CD4-positive, alpha-beta T cell treated with Interleukin-1 beta for 1 hour (primary cell): ENCODE results near the gene RAB3IL1.

Source experiments
- DNase-seq, 2 donors: peaks; one replicate each; pipeline ENCODE4 v3.0.0-alpha.2; 2020 to 2022

The RAB3IL1 gene

DNA sequence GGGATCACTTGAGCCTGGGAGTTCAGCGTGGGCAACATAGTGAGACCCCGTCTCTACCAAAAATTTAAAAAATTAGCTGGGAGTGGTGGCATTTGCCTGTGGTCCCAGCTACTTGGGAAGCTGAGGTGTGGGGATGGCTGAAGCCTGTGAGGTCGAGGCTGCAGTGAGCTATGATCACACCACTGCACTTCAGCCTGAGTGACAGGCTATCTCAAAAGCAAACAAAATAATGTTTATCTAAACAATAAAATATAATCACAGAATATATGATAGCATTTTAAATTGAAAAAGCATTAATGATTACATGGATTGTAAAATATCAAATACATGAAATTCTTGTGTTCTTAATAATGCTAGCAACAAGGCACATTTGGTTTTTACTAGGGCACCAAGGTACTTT, 35.5 kb upstream of the RAB3IL1 start:
- DNase-seq: no peak

DNA sequence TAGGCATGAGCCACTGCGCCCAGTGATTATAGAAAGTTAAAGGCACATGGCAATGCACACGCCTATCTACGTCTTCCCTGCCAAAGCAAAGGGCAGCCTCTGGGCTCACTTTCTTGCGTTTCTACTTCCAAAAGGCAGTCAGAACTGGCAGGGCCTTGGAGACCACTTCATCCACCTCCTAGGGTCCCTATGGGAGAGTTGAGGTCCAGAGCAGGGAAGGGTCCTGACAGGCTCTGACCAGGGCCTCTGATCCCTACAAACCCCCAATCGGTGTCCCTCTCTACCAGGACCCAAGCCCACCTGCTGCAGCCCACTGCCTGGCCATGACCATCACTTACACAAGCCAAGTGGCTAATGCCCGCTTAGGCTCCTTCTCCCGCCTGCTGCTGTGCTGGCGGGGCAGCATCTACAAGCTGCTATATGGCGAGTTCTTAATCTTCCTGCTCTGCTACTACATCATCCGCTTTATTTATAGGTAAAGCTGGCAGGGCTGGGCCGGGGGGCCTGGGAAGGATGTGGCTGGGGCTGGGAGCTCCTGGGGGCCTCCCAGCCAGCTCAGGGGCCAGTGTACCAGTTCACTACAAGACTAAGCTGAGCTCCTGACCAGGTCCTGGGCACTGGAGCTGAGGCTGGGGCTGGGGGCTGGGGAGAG, 34.2 kb upstream of the RAB3IL1 start:
- no peak for DNase-seq

DNA sequence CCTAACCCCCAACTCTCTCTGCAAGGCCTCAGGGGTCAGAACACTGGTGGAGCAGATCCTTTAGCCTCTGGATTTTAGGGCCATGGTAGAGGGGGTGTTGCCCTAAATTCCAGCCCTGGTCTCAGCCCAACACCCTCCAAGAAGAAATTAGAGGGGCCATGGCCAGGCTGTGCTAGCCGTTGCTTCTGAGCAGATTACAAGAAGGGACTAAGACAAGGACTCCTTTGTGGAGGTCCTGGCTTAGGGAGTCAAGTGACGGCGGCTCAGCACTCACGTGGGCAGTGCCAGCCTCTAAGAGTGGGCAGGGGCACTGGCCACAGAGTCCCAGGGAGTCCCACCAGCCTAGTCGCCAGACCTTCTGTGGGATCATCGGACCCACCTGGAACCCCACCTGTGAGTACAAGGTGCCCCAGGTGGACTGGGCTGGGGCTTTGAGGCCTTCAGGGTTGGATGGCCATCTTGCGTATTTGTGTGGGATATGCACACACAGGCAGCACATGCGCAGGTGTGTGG, 32.7 kb upstream of the RAB3IL1 start, which contains the start of gene BEST1:
Gene BEST1, plus strand, starts transcription at position 317 of the 513 bp plus-strand sequence. CDS start 1,456 bp downstream, outside the sequence.
- DNase-seq: no peak

DNA sequence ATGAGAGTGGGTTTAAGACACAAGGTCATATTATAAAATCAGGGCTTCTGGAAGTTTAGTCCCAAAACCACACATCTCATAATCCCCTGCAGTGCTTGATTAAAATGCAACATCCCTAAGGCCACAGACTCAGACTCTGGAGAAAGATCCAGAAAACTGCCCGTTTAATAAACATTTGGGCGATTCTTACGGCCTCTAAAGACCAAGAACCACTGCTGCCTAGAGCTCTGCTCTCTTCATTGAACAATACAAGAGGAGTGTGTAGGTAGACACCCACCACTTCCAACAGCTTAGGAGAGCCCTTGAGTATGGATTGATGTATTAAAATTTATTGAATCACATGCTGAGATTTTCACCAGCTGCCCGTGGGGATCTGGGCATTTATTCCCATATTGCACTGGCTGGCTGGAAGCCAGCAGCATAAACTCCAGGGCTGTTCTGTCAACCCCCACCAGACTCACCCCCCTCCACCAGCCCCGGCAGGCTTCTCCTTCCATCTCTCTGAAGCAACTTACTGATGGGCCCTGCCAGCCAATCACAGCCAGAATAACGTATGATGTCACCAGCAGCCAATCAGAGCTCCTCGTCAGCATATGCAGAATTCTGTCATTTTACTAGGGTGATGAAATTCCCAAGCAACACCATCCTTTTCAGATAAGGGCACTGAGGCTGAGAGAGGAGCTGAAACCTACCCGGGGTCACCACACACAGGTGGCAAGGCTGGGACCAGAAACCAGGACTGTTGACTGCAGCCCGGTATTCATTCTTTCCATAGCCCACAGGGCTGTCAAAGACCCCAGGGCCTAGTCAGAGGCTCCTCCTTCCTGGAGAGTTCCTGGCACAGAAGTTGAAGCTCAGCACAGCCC, 32.0 kb upstream of the RAB3IL1 start:
- peak in 1 of 2 donors; percentile 63 for DNase-seq

DNA sequence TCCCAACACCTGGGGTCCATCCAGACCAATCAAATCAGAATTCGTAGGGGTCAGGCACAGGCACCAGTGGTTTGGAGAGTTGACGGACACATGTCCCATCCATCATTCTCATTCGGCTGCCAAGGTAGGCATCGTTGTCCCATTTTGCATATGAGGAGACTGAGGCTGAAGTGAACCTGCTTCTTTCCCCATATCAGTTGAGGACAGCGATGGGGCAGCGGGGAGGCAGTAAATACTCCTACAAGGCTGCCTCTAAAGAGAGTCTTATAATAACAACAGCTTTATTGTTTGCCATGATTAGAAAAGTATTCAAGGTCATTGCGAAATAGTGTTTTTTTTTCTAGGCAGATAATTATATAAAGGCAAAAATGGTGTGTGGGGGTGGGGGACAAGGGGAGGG, 31.1 kb upstream of the RAB3IL1 start:
- no peak for DNase-seq

DNA sequence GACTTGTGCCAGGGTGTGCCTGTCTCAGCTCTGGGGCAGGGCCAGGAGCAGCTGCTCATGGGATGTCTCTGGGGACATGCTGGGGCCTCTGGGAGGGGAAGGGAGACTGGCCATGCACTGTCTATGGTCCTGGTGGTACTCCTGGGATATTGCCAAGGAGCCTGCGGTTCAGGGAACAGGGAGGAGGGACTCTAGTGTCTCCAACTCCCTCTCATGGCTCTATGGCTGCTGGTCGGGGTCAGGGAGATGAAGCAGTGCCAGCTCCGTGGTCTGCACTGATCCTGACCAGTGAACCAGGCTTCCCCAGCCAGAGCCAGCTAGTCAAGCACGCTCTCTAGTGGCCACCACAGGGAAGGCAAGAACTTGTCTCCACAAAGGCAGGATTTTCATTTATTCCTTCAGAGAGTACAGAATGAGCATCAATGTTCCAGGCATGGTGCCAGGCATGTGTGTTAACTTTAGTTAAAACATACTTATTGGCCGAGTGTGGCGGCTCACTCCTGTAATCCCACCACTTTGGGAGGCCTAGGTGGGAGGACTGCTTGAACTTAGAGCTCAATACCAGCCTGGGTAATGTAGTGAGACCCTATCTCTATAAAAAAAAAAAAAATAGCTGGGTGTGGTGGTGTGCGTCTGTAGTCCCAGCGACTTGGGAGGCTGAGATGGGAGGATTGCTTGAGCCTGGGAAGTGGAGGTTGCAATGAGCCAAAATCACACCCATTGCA, 30.3 kb upstream of the RAB3IL1 start:
- DNase-seq: peak; percentile 70 to 75

DNA sequence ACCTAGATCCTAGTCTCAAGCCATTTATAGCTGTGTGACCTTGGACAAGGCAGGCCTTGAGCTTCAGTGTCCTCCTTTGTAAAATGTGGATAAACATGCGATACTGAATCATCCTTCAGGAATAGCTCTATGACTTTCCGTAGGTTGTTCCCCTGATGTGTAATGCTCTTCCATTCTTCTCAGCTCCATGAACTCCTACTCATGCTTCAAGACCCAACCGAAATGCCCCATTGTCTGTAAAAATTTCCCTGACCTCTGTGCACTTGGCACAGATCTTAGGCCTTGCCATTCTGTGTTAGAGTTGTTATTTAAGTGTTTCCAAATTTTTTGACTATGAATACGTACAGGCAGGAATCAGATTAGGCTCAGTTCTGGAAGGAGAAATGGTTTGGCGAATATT, 29.5 kb upstream of the RAB3IL1 start:
- DNase-seq: no peak

DNA sequence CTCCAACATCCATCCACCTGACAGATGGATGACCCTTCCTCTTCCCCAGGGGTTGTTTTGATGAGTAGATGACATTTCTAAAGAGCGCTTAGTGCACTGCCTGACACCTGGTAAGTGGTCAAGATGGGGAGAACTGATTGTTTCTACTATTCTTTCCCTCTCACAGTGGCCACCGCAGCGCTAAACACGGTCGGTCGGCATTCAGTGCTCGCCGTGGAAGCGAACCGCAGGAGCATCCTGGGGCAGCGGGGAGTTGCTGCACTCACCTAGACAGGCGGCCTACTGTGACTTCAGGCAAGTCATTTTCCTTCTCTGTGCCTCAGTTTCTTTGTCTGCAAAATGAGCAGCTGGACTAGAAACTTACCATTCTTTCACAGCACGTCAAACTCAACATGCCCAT, 27.8 kb upstream of the RAB3IL1 start:
- DNase-seq: no peak

DNA sequence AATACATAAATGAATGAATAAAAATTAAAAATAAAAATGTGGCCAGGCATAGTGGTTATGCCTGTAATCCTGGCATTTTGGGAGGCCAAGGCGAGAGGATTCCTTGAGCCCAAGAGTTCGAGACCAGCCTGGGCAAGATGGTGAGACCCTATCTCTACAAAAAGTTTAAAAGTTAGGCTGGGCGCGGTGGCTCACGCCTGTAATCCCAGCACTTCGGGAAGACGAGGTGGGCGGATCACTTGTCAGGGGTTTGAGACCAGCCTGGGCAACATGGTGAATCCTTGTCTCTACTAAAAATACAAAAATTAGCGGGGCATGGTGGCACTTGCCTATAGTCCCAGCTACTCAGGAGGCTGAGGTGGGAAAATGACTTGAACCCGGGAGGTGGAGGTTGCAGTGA, 23.1 kb upstream of the RAB3IL1 start:
- DNase-seq: no peak

DNA sequence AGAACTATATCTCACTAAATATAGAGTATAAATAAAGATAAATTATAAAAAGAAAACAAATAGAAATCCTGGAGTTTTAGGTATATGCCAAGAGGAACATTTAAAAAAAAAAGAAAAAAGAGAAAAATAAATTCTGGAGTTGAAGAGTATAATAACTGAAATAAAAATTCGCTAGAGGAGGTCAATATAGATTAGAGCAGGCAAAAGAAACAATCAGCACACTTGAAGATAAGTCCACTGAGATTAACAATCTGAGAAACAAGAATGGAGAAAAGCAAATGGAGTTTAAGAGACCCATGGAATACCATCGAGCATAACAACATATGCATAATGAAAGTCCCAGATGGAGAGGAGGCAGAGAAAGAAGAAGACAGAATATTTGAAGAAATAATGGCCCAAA, 18.5 kb upstream of the RAB3IL1 start:
- no peak for DNase-seq

DNA sequence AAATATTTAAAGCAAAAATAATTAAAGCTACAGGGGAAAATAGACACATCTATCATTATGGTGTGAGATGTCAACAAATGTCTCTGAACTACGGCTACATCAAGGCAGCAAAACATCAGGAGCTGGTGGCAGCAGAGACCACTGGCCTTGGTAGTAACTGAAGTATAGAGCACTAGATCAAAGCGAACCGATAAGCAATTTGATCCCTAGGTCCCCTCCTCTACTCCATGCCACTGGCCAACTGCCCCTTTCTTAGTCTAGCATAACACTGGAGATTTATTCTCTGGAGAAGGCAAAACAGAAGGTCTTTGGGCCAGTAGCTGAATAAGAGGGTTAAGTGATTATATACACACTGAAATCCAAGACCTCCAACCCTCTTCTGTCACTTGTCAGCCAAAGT, 13.6 kb upstream of the RAB3IL1 start:
- no peak for DNase-seq

DNA sequence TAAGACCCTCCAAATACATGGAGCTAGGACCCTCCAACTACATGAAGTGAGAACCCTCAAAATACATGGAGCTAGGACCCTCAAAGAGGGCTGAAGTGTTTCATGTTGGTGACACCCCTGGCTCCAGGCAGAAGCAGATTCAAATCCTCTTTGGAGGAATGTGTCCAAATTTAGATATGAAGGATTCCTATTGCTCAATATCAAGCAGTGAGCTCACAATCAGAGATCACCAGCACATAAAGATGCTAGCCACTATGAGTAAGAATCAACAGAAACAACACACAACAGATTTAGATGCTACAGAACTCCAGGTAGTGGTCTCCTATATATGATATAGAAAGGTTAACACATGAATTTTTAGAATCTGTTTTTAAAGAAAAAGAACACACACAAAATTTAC, 11.2 kb upstream of the RAB3IL1 start:
- no peak for DNase-seq

DNA sequence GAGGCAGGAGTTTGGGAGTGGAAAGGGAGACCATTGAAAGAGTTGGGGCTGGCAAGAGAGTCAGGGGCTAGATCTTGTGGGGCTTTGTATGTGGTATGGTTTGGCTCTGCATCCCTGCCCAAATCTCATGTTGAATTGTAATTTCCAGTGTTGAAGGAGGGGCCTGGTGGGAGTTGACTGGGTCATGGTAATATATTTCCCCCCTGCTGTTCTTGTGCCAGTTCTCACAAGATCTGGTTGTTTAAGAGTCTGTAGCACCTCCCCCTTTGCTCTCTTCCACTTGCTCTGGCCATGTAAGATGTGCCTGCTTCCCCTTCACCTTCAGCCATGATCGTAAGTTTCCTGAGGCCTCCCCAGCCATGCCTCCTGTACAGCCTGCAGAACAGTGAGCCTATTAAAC, 10.1 kb upstream of the RAB3IL1 start:
- DNase-seq: no peak

DNA sequence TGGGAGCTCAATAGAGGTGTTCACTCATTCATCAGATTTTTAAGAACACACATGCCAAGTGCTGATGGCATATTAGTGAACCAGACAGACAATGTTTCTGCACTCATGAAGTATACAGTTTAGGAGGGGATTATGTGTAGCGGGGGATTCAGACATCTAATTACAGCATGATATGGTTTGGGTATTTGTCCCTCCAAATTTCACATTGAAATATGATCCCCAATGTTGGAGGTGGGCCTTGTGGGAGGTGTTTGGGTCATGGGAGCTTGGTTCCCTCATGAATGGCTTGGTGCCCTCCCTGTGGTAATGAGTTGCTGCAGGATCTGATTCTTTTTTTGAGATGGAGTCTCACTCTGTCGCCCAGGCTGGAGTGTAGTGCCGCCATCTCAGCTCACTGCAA, 8.9 kb upstream of the RAB3IL1 start:
- DNase-seq: no peak

DNA sequence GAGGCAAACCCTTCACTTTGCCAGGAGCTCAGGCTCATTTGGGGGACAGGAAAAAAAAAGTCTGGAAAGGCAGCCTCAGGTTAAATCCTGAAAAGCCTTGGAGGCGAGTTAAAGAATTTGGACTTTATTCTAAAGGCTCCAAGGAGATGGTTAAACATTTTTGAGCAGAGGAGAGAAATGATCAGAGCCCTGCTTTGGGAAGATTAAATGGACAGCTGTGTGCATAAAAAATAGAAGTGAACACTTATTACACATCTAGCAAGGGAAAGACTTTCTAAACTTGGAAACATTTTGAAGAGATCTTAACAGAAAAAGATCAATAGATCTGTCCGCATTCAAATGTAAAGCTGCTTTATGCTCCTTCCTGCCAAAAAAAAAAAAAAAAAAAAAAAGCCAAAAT, 8.4 kb upstream of the RAB3IL1 start:
- no peak for DNase-seq

DNA sequence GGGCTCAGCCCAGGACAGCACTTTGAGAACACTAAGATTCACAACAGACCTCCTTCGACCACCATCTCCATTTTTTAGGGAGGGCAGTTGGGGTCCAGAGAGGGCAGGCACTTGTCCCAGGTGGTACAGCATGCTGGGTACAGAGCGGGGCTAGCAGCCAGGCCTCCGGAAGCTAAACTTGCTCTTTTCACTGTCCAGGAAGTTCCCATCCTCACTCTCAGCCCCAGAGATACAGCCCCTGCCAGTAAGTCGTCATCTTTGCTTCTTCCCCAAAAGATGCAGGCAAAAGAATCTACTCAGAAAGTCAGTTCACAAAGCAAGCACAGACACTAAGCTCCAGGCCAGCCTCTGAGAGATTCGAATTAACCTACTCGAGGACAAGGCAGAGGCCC, 6.7 kb upstream of the RAB3IL1 start:
- no peak for DNase-seq

DNA sequence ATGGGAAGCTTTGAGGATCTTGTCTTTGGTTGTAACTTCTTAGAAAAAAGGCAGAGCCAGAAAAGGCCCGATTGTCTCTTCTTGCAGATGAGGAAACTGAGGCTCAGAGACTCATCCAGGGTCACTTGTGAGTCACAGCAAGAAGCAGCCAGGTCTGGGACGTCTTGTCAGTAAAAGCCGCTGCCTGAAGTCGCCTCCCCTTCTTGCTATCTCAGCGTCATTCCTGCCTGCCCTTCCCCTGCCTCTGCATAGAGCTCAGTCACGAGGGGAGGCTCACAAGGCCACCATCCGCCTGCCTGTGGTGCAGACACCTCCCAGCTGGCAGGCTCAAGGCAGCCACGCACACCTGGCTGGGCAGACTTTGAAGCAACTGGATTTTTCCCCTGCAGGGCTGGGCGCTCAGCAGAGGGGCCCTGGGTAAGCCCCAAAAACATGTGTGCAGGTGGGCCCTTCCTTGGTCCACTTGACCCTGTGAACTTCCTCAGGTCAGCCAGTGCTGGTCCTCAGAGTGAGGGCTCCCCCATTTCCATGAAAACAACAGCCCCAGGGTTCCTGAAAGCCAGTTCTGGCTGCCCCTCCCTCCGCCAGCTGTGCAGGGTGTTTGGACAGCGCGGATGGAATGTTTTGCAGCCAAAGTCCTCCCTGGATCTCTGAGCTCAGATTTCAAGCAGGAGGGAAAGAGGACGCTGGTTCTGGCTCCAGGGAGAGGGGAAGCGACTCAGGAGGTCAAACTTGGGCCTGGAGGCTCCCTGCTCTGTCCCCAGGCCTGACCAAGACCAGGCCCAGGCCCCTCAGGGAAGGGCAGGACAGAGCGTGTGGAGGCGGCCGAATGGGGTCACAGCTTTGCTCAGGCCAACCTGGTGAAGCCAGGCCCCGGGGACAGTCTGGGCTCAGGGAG, 6.0 kb upstream of the RAB3IL1 start:
- no peak for DNase-seq

DNA sequence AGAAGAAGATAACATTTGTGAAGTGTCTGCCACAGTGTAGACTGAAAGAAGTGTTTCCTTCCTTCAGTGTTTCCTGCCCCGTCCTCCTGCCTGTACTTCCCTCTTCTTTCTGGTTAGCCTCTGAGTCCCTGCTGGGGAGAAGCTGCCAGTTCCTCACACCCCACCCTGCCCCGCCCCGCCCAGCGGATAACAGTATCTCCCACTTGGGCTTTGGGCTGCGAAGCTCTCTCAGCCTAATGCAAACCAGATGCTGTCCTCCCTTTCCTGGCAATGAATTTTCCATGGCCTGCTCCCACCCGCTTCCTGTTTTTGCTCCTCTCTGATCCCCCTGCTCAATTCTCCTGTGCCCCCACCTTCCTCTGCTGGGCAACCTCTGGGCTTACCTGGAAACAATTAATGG, 5.2 kb upstream of the RAB3IL1 start:
- DNase-seq: peak in 1 of 2 donors; percentile 25

DNA sequence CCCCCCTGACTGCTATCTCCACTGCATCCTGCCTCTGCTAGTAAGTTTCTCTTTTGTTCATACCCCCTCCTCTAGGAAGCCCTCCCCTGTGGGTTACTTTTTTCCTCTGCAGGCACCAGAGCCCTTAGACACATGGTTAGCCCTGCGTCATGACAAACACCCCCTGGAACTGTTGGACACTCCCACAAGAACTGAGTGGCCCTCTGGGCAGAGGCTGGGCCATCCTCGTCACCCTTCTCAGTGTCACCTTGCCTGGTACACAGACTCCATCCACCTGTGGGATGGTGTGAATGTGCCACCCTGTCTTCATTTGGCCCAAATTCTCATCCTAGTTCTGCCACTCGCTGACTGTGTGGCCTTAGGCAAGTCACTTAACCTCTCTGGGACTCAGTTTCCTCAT, 4.1 kb upstream of the RAB3IL1 start:
- DNase-seq: no peak

DNA sequence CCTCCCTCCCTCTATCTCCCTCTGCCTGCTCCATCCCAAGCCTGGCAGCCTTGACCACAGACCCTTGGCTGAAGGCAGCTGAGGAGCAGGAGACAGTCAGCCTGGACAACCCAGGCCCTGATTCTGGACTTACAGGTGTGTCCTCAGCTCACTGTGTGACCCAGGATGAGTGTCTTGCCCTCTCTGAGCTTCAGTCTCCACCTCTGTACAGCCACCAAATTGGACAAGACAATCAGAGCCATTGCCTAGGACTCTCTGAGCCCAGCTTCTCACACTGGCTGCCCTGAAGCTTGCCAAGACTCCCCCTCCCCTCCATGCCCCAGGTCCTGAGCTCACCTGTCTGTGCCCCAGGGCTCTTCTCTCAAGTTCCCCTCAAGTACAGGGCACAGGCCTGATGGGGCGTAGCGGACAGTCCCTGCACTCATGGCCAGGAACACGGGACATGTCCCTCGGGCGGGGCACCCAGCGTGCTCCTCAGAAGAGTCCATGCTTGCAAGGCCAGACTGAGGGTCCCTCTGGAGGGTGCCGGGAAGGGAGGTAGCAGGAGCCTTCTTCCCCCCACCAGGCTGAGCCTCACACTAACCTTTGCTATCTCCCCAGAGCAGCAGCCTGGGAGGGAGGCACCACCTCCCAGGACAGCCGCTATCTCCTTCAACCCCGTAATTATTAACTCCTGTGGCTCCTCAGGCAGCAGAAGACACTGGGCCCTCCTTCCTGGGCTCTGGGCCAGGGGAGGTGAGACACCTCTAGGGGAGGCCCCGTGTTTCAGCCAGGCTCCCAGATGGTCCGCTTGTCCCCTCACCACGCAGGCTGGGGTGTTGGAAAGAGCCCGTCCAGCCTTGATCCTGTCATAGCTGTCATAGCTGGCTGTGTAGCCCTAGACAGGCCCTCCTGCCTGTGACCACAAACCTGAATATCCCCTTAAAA, 2.6 kb upstream of the RAB3IL1 start:
- DNase-seq: no peak
